Thoracic aorta (tissue), 2 donors: ENCODE data around the gene RPL11. TPM values are rescaled to one million over a fixed set of nuclear protein-coding genes. Genes with fewer than 3 reads are reported as not detected.
"Not testable (repeated sequence)": the region's sequence is repeated elsewhere in the genome, so short reads cannot be mapped to it uniquely, and the experiment has no call there.

Source experiments
- ATAC-seq: fragments of 150-250 bp; one replicate; pipeline ENCODE4 v1.8.0; 2017; ENCODE audit warnings: low read depth; ENCODE audit not compliant: insufficient number of reproducible peaks, low FRiP score
- DNase-seq: peaks from one replicate; pipeline ENCODE4 v3.0.0-alpha.2; 2020; ENCODE audit warnings: low spot score
- H3K27ac ChIP-seq, 2 donors: fragments of 200-600 bp; sonication (generic); 1 replicate in 1 of 2; 2 replicates in 1 of 2; pipeline ENCODE4 v1.5.1; 2016; ENCODE audit warnings: mild to moderate bottlenecking in 2 of 2, moderate library complexity in 2 of 2
- H3K27me3 ChIP-seq: fragments of 200-600 bp; sonication (generic); replicated peaks from 2 replicates; pipeline ENCODE4 v1.6.0; 2016; ENCODE audit warnings: mild to moderate bottlenecking; ENCODE audit not compliant: insufficient read depth
- H3K36me3 ChIP-seq: fragments of 200-600 bp; sonication (generic); one replicate; pipeline ENCODE4 v1.5.1; 2016
- H3K4me1 ChIP-seq, 2 donors: fragments of 200-600 bp; sonication (generic); 1 replicate in 1 of 2; 2 replicates in 1 of 2; pipeline versions ENCODE4 v1.5.1 to v1.6.0; 2016; ENCODE audit warnings: low read depth in 2 of 2, mild to moderate bottlenecking in 1 of 2; ENCODE audit not compliant: control insufficient read depth in 1 of 2
- H3K4me3 ChIP-seq: fragments of 200-600 bp; sonication (generic); 2 replicates; pipeline ENCODE4 v1.5.1; 2016; ENCODE audit warnings: mild to moderate bottlenecking
- H3K9me3 ChIP-seq: fragments of 200-600 bp; sonication (generic); 2 replicates; pipeline ENCODE4 v1.5.1; 2016
- total RNA-seq, 2 donors: library from RNA; depleted of rRNA; stranded (reverse); fragments of >200 nt; gene quantifications; one replicate each; pipeline versions ENCODE4 v1.1.0 to v1.2.3, GENCODE V29; 2016
- TF ChIP-seq, protein P1 (sequence below): fragments of 200-600 bp; sonication (generic); IDR thresholded peaks from one replicate; pipeline ENCODE4 v1.5.1; 2019; ENCODE audit warnings: antibody characterized with exemption

RPL11 gene
- total RNA-seq, 2 donors from 2014 or later, result 433 to 469 TPM

- peaks cover 0 to 5% of the 10 kb centered on the region in 2 donors for H3K4me1 ChIP-seq
- H3K36me3 ChIP-seq, result no peaks in the 10 kb centered on the region
- no peaks in the 10 kb centered on the region for H3K27me3 ChIP-seq
- H3K27ac ChIP-seq, result no peak overlapping the region
- TF ChIP-seq, protein P1, sequence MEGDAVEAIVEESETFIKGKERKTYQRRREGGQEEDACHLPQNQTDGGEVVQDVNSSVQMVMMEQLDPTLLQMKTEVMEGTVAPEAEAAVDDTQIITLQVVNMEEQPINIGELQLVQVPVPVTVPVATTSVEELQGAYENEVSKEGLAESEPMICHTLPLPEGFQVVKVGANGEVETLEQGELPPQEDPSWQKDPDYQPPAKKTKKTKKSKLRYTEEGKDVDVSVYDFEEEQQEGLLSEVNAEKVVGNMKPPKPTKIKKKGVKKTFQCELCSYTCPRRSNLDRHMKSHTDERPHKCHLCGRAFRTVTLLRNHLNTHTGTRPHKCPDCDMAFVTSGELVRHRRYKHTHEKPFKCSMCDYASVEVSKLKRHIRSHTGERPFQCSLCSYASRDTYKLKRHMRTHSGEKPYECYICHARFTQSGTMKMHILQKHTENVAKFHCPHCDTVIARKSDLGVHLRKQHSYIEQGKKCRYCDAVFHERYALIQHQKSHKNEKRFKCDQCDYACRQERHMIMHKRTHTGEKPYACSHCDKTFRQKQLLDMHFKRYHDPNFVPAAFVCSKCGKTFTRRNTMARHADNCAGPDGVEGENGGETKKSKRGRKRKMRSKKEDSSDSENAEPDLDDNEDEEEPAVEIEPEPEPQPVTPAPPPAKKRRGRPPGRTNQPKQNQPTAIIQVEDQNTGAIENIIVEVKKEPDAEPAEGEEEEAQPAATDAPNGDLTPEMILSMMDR, result no peak
- H3K9me3 ChIP-seq, result no peaks in the 10 kb centered on the region
- H3K4me3 ChIP-seq, result no peak overlapping the region
- no peak for DNase-seq
- no peak for ATAC-seq
Observed at GRCh38 chr1:23646541-23646940, 45.1 kb upstream of the RPL11 start.

DNA sequence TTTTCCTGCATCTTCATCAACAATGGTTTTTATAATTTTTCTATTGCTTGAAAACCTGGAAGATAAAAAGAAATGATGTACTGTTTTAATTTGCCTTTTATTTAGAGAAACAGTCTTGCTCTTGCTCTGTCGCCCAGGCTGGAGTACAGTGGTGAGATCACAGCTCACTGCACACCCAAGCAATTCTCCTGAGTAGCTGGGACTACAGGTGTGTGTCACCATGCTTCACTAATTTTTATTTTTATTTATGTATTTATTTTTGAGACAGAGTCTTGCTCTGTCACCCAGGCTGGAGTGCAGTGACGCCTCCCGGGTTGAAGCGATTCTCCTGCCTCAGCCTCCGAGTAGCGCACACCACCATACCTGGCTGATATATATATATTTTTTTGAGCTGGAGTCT lies 43.0 kb upstream of the RPL11 start:
- Histone ChIP-seq H3K36me3 (no peaks in the 10 kb centered on the region), H3K27me3 (no peaks in the 10 kb centered on the region), H3K9me3 (no peaks in the 10 kb centered on the region), H3K4me1 (peaks cover 0 to 5% of the 10 kb centered on the region in 2 donors), H3K27ac (no peak overlapping the region), H3K4me3 (no peak overlapping the region)
- ATAC-seq, result no peak
- TF ChIP-seq, protein P1, result no peak
- DNase-seq, result no peak

DNA sequence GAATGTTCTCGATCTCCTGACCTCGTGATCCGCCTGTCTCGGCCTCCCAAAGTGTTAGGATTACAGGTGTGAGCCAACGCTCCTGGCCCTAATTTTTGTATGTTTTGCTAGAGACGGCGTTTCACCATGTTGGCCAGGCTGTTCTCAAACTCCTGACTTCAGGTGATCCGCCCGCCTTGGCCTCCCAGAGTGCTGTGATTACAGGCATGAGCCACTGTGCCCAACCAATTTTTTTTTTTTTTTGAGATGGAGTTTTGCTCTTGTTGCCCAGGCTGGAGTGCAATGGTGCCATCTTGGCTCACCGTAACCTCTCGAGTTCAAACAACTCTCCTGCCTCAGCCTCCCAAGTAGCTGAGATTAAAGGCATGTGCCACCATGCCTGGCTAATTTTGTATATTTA lies 42.4 kb upstream of the RPL11 start:
- not testable (repeated sequence) for H3K27me3 ChIP-seq, ATAC-seq, DNase-seq, H3K27ac ChIP-seq, H3K9me3 ChIP-seq, H3K36me3 ChIP-seq, H3K4me1 ChIP-seq, H3K4me3 ChIP-seq

DNA sequence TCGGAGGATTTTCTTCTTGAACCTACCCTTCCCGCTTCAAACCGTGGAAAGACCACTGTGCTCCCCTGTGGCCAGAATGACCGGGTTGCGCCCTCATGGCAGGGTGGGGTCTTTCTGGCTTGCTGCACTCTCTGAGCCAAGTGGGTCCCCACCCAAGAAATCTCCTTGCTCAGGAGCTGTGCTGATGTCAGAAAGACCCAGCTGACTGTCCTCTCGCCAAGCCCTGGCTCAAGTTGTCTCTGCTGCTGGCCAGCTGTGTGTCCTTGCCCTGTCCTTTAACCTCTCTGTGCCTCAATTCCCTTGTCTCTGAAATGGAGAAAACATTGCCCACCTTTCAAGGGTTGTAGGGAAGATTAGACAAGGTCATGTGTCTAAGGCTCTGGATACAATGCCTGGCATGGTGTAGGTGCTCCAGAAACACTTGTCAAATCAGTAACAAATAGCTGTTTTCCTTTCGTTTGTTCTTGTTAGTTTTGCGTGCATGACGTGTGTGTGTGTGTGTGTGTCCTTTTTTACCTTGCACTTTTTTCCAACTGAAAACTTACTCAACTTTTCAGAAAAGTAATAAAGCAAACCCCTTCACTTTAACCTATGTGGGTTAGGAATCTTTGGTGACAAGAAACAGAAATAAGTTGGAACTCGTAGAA lies 41.1 kb upstream of the RPL11 start:
- no peak for ATAC-seq
- Histone ChIP-seq H3K4me1 (peaks cover 0 to 5% of the 10 kb centered on the region in 2 donors), H3K27ac (no peak overlapping the region), H3K36me3 (no peaks in the 10 kb centered on the region), H3K4me3 (no peak overlapping the region), H3K9me3 (no peaks in the 10 kb centered on the region), H3K27me3 (no peaks in the 10 kb centered on the region)
- DNase-seq, result no peak
- TF ChIP-seq, protein P1, result no peak

- no peaks in the 10 kb centered on the region for H3K9me3 ChIP-seq
- H3K4me1 ChIP-seq, result peaks cover 0 to 5% of the 10 kb centered on the region in 2 donors
- no peak for ATAC-seq
- TF ChIP-seq, protein P1, result no peak
- no peaks in the 10 kb centered on the region for H3K36me3 ChIP-seq
- no peak overlapping the region for H3K4me3 ChIP-seq
- no peak overlapping the region for H3K27ac ChIP-seq
- no peak for DNase-seq
- no peaks in the 10 kb centered on the region for H3K27me3 ChIP-seq
Observed at GRCh38 chr1:23651069-23651808, 40.4 kb upstream of the RPL11 start.
